Left cardiac atrium (tissue), 2 donors: Measurements from ENCODE around the gene USP50. TPM values are rescaled to one million over a fixed set of nuclear protein-coding genes. Genes with fewer than 3 reads are reported as not detected.

Experiments used
- total RNA-seq, 2 donors: library from RNA; stranded (reverse); fragmentation: NEBNext Ultra II Directional; extraction: Animal tissue kit (Norgen Biotek cat#: 25700); gene quantifications; one replicate each; pipeline ENCODE4 v1.2.1, GENCODE V29; 2021
- donor health status: DM: no; HTN: yes; CAD: no; lungs with severe emphysema.
- donor health status: DM: yes; HTN: yes; CAD: no.

USP50 gene
- total RNA-seq, 2 donors from 2014 or later, result 0.47 TPM; not detected in 1

Other genes starting within 250 kb of the USP50 start
- gene GABPB1, start 191.5 kb downstream of the USP50 start, total RNA-seq, result 10 to 100 TPM in 1 of 2 donors, 1 to 10 TPM in 1; 9.7 to 11.5 TPM
- gene USP8, start 122.3 kb downstream of the USP50 start, total RNA-seq, result 10 to 100 TPM; 44.9 to 46.7 TPM
- 10 to 100 TPM; 21.1 to 29.4 TPM for gene TRPM7, start 140.1 kb upstream of the USP50 start, total RNA-seq
- 100 to 1,000 TPM in 1 of 2 donors, 10 to 100 TPM in 1; 95.1 to 129 TPM for gene SPPL2A, start 219.0 kb upstream of the USP50 start, total RNA-seq